ENCODE results near the gene PAFAH1B1. TPM values are rescaled to one million over a fixed set of nuclear protein-coding genes. Genes with fewer than 3 reads are reported as not detected.
"Not testable (repeated sequence)": the region's sequence is repeated elsewhere in the genome, so short reads cannot be mapped to it uniquely, and the experiment has no call there.

PAFAH1B1 gene
- polyA plus RNA-seq, 4 donors: 95.8 to 169 (median 129) TPM

DNA sequence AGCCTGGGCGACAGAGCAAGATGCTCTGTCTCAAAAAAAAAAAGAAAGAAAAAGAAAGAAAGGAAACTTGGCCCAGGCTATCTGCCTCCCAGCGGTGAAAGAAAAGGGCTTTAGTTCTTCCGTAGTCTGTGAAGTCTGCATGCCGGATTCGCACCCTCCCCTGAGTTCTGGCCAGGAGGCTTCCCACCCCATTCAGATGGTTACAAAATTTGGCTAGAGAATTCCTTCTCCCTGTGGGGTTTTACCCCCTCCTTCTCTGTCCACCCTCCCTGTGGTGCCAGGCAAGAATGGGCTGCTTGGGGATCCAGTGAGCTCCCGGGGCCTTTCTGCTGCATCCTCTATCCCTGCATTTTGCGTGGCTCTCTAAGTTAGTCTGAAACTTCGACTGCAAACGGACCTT, 37.8 kb downstream of the PAFAH1B1 start:
- DNase-seq (ENCODE audit: low read depth in 4 of 4, low spot score in 2 of 4): no peak

DNA sequence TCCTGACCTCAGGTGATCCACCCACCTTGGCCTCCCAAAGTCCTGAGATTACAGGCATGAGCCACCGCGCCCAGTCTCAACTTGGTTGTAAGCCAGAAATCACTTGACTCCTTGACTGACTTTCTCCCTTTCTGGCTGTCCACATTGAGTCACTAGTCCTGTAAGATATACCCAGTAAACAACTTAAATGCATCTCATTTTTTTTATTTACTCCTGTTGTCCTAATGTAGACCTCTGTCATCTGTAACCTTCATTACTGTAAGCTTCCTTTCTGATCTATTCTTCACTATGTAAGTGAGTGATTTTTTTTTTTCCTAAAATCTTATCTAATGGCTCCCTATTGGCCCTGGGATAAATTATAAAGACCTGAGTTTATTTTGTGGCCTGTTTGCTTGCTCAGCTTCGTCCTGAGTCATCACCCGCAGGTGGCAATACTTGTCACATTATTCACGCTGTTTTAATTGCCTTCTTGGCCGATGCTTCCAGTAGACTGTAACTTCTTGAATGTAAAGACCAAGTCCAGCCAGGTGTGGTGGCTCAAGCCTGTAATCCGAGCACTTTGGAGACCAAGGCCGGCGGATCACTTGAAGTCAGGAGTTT, 41.0 kb downstream of the PAFAH1B1 start:
- peak in 1 of 4 donors; percentile 3 for DNase-seq (ENCODE audit: low read depth in 4 of 4, low spot score in 2 of 4)

DNA sequence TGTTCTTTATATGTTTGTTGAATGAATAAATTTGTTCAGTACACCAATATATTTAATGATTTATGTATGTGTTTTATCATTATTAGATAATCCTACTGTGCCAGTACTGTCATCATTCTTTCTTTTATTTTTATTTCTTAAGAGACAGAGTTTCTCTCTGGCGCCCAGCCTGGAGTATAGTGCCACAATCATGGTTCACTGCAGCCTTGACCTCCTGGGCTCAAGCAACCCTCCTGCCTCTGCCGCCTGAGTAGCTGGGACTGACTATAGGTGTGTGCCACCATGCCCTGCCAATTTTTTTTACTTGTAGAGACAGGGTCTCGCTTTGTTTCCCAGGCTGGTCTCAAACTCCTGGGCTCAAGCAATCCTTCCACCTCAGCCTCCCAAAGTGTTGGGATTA, 41.8 kb downstream of the PAFAH1B1 start:
- no peak for DNase-seq (ENCODE audit: low read depth in 4 of 4, low spot score in 2 of 4)

DNA sequence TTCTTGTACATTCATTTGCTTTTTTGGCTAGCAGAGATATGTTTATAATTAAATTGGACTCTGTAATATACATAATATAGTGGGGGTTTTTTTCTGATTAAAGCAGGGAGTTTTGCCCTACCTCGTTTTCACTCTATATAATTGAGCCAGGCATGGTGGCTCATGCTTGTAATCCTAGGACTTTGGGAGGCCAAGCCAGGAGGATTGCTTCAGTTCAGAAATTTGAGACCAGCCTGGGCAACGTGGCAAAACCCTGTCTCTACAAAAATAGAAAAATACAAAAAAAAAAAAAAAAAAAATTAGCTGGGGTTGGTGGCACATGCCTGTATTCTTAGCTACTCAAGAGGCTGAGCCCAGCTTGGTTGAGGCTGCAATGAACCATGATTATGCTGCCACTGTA, 42.2 kb downstream of the PAFAH1B1 start:
- DNase-seq (ENCODE audit: low read depth in 4 of 4, low spot score in 2 of 4): no peak

DNA sequence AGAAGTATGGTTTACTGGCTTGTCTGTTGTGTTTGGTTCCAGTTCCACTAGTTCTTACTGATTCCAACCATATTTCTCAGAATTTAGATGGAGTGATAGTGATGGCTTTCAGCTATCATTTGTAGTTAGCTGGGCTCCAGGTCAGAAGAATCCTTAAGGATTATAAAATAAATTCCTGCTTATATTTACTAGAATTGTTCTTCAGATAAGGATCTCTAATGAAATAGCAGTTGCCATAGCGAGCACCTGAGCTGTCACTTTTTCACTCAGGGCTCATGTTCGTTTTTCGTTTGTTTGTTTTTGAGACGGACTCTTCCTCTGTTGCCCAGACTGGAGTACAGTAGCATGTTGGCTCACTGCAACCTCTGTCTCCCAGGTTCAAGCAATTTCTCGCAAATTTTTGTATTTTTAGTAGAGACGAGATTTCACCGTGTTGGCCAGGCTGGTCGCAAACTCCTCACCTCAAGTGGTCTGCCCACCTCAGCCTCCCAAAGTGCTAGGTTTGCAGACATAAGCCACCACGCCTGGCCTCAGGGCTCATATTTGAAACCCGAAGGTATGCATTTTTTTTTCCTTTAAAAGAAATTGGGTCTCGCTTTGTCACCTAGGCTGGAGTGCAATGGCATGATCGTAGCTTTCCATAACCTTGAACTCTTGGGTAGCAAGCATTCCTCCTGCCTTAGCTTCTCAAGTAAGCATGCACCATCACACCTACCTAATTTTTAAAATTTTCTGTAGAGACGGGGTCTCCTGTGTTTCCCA, 42.9 kb downstream of the PAFAH1B1 start:
- no peak for DNase-seq (ENCODE audit: low read depth in 4 of 4, low spot score in 2 of 4)

DNA sequence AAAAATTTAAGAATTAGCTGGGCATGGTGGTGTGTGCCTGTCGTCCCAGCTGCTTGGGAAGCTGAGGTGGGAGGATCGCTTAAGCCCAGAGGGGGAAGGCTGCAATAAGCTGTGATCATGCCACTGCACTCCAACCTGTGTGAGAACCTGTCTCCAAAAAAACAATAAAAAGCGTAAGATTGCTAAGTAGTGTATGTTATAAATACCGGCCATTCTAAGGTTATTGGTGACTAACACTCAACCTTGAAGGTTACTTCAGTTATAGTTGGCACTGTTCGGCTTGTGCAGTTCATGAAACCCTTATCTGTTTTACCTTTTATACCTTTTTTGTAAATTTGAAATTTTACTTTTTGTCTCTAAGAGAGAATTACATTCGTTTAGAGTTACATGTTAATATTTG, 44.0 kb downstream of the PAFAH1B1 start:
- no peak for DNase-seq (ENCODE audit: low read depth in 4 of 4, low spot score in 2 of 4)

DNA sequence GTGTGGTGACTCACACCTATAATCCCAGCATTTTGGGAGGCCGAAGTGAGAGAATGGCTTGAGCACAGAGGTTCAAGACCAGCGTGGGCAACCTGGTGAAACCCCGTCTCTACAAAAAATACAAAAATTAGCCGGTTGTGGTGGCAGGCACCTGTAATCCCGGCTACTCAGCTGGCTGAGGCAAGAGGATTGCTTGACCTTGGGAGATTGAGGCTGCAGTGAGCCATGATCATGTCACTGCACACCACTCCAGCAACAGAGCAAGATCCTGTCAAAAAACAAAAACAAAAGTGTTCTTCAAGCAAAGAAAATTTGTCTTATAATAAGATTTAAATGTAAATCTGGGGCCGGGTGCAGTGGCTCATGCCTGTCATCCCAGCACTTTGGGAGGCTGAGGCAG, 51.5 kb downstream of the PAFAH1B1 start:
- no peak for DNase-seq (ENCODE audit: low read depth in 4 of 4, low spot score in 2 of 4)

DNA sequence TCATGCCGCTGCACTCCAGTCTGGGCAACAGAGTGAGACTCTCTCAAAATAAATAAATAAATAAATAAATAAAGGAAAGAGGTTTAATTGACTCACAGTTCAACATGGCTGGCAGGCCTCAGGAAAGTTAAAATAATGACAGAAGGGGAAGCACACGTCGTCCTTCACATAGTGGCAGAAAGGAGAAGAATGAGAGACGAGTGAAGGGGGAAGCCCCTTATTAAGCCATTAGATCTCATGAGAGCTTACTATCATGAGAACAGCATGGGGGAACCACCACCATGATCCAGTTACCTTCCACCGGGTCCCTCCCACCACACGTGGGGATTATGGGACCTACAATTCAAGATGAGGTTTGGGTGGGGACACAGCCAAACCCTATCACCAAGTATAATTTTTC, 54.5 kb downstream of the PAFAH1B1 start:
- DNase-seq (ENCODE audit: low read depth in 4 of 4, low spot score in 2 of 4): no peak

DNA sequence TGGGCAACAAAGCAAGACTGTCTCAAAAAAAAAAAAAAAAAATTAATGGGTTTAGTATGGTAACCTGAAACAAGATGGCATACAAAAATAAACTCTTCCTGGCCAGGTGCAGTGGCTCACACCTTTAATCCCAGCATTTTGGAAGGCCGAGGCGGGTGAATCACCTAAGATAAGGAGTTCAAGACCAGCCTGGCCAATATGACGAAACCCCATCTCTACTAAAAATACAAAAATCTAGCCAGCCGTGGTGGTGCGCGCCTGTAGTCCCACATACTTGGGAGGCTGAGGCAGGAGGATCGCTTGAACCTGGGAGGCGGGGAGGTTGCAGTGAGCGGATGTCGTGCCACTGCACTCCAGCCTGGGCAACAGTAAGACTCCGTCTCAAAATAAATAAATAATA, 55.7 kb downstream of the PAFAH1B1 start:
- no peak for DNase-seq (ENCODE audit: low read depth in 4 of 4, low spot score in 2 of 4)

DNA sequence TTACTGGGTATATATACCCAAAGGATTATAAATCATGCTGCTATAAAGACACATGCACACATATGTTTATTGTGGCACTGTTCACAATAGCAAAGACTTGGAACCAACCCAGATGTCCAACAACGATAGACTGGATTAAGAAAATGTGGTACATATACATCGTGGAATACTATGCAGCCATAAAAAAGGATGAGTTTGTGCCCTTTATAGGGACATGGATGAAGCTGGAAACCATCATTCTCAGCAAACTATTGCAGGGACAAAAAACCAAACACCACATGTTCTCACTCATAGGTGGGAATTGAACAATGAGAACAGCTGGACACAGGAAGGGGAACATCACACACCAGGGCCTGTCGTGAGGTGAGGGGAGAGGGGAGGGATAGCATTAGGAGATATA, 59.5 kb downstream of the PAFAH1B1 start:
- not testable (repeated sequence) for DNase-seq (ENCODE audit: low read depth in 4 of 4, low spot score in 2 of 4)

DNA sequence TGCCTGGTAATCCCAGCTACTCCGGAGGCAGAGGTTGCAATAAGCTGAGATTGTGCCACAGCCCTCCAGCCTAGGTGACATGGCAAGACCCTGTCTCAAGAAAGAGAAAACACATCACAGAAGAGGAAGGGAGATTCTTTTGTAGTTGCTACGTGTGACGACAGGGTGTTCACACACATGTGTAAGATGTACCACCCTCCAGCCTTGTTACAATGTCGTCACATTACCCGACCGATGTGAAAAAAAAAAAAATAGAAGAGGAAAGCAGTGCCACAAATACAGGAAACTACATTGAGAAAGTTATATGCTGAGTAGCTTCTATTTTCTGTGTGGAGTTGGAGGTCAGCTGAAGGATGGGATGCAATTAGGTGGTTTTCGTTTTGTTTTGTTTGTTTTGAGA, 62.1 kb downstream of the PAFAH1B1 start:
- no peak for DNase-seq (ENCODE audit: low read depth in 4 of 4, low spot score in 2 of 4)

DNA sequence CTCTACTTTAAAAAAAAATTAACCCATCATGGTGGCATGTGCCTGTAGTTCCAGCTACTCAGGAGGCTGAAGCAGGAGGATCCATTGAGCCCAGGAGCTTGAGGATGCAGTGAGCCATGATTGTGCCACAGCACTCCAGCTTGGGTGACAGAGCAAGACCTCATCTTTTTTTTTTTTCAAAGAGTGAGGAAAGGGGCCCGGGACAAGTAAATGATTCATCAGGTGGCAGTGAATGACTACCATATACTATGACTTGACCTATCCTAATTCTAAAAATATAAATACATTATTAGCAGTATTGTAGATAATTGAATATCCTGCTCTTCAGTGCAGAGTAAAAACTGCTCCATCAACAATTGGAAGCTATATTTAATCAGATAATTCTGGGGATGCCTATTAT, 62.8 kb downstream of the PAFAH1B1 start:
- no peak for DNase-seq (ENCODE audit: low read depth in 4 of 4, low spot score in 2 of 4)

DNA sequence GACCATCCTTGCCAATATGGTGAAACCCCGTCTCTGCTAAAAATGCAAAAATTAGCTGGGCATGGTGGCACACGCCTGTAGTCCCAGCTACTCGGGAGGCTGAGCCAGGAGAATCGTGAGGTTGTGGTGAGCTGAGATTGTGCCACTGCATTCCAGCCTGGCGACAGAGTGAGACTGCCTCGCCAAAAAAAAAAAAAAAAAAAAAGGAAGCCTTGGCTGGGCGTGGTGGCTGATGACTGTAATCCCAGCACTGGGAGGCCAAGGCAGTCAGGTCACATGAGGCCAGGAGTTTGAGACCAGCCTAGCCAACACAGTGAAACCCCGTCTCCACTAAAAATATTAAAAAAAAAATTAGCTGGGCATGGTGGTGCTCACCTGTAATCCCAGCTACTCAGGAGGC, 65.9 kb downstream of the PAFAH1B1 start:
- not testable (repeated sequence) for DNase-seq (ENCODE audit: low read depth in 4 of 4, low spot score in 2 of 4)

DNA sequence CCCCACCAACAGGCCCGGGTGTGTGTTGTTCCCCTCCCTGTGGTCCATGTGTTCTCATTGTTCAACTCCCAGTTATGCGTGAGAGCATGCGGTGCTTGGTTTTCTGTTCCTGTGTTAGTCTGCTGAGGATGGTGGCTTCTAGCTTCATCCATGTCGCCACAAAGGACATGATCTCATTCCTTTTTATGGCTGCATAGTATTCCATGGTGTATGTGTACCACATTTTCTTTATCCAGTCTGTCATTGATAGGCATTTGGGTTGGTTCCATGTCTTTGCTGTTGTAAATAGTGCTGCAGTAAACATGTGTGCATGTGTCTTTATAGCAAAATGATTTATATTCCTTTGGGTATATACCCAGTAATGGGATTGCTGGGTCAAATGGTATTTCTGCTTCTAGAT, 67.0 kb downstream of the PAFAH1B1 start:
- not testable (repeated sequence) for DNase-seq (ENCODE audit: low read depth in 4 of 4, low spot score in 2 of 4)

DNA sequence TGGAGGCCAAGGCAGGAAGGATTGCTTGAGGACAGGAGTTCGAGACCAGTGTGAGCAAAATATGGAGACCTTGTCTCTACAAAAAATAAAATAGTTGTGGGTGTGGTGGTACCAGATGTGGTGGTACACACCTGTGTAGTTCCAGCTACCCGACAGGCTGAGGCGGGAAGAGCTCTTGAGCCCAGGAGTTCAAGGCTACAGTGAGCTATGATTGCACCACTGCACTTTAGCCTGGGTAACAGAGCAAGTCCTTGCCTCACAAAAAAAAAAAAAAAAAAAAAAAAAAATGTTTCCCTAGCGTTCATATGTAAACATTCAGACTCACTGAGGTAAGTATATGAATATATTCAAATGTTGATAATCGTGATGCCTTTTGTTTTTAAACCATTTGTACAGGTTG, 78.6 kb downstream of the PAFAH1B1 start:
- DNase-seq (ENCODE audit: low read depth in 4 of 4, low spot score in 2 of 4): no peak

DNA sequence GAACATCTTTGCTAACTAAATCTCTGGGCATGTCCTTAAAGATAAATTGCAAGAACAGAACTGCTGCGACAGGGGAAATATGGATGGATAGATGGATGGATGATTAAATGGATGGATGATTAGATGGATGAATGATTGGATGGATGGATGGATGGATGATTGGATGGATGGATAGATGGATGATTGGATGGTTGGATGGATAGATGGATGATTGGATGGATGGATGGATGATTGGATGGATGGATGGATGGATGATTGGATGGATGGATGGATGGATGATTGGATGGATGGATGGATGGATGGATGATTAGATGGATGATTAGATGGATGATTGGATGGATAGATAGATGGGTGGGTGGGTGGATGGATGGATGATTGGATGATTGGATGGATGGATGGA, 85.8 kb downstream of the PAFAH1B1 start:
- not testable (repeated sequence) for DNase-seq (ENCODE audit: low read depth in 4 of 4, low spot score in 2 of 4)

DNA sequence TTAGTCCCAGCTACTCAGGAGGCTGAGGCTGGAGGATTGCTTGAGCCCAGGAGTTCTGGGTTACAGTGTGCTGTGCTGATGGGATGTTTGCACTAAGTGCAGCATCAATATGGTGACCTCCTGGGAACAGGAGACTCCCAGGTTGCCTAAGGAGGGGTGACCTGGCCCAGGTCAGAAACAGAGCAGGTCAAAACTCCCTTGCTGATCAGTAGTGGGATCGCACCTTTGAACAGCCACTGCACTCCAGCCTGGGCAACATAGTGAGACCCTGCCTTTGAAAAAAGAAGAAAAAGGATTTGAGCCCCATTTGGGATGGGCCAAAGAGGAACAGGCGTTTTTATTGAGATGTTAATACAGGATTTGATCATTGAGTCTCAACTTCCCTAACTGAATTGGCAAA, 87.5 kb downstream of the PAFAH1B1 start:
- no peak for DNase-seq (ENCODE audit: low read depth in 4 of 4, low spot score in 2 of 4)

DNA sequence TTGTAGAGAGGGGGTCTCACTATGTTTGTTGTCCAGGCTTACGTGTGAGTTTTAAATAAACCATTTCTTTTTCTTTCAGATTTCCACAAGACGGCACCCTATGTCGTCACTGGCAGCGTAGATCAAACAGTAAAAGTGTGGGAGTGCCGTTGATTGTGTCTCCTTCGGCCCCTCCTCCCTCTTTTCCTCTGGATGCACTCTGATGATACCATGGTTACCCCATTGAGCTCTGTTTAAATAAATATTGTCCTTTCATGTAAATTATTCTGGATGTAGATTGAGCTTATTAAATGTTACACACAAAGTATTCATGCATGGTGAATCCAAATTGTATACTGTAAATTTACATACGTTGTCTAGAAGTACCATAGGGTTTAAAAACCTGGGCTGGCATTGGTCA, 88.2 kb downstream of the PAFAH1B1 start:
- DNase-seq (ENCODE audit: low read depth in 4 of 4, low spot score in 2 of 4): no peak

DNA sequence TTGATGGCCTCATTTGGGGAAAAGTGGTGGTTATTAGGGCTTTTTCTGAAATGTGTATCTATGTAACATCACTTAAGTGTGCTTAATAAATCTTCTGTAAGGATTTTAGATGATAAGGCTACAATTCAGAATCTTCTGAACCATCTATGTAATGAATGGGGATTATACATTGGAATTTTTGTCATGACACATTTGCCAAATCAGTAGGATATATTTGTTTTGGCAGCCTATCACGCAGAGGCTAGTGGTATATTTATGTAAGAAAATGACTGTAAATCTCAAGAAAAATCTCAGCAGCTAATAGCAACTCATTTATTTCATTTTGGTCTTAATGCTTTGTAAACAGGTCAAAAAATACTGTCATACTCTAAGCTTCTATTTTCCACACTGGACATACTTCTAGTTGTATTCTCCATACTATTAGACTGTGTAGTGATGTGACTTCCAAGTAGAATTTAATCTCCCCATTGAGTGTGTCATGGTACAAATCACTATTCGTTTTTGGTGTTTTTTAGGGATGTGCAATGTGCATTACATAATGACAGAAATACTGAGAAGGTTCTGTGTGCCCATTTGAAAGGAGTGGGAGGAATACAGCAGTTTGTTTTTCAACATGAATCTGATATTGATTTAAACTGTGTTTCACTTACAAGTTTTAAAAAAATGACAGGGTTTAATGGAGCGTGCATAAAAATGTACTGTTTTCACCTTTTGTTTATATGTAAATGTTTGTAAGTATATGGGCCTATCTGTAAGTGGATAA, 88.9 kb downstream of the PAFAH1B1 start:
- no peak for DNase-seq (ENCODE audit: low read depth in 4 of 4, low spot score in 2 of 4)

DNA sequence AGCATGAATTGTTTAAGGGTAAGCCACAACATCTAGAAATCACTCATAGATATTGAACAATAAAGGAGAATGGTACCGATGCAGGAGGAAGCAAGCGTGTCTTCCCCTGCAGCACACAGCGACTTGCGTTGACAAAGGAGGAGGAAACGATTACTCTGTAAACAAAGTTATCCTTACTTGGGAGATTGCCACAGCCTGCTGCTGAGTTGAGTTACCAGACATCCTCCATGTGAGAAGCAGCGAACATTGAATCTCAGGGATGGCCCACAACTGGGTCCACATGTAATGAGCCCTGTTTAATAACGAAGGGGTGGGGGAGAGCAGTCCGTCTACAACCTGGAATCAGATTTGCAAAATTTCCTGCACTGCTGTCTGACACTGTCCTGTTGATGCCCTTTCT, 90.5 kb downstream of the PAFAH1B1 start:
- no peak for DNase-seq (ENCODE audit: low read depth in 4 of 4, low spot score in 2 of 4)

DNA sequence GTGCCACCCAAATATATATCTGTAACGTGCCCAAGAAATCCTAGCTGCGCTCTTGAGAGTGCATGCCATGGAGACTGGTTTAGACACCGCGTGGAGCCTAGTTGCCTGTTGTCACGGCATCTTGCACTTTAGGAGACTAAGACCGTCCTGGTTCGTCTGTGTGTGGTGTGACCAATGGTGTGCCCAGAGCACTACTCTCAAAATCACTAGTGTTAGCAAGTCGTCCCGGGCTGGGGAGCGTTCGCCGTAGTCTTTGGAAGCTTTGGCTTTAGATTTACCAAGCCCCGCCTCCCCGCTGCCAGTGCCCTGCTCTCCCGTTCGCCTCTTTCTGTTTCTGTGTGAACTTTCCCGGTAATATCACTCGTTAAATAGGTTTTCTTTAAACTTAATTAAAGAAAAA, 91.1 kb downstream of the PAFAH1B1 start:
- no peak for DNase-seq (ENCODE audit: low read depth in 4 of 4, low spot score in 2 of 4)

DNA sequence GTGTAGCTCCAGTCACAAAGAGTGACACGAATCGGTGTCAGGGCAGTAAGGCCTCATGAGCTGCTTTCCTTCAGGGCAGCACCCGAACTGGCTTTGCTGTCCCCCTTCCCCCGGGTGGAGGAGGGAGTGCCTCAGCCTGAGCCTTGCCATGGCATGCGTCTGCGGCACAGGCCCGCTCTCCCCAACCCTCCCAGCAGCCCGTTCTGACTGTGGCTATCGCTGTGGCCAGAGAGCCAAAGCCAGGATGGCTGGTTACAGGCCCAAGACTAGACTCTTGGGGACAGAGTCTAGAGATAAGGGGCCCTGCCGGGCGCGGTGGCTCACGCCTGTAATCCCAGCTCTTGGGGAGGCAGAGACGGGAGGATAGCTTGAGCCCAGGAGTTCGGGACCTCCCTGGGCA, 92.2 kb downstream of the PAFAH1B1 start:
- DNase-seq (ENCODE audit: low read depth in 4 of 4, low spot score in 2 of 4): no peak
